ENCODE measurements around the gene LRRC61.
A peak's percentile ranks its signal among the peaks of the same experiment; 100 is the strongest.
"Not testable (repeated sequence)": the region's sequence is repeated elsewhere in the genome, so short reads cannot be mapped to it uniquely, and the experiment has no call there.

The LRRC61 gene

GRCh38 chr7:150373049-150373801 is 50.1 kb downstream of the LRRC61 start:
- no peak for DNase-seq

DNA sequence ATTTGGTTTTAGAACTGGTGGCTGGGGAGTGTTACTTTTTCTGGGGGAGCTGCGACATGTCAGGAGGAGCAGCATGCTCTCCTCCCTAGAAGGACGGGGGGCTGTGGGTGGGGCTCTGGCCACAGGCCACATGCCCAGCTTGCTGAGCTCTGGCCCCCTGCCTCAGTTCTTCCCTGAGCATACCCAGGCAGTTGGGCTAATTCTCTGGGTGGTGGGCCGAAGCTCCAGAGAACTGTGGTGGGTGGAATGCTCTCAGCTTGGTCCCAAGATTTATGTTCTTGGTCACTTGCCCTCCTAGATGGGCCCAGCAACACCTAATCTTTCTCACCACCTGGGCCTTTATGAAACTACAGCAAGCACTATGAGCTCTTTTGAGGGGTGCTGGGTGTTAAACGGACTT is 50.9 kb downstream of the LRRC61 start:
- DNase-seq = no peak

- no peak for DNase-seq
These were observed 51.3 kb downstream of the LRRC61 start for GRCh38 chr7:150374472-150374871.

- no peak for DNase-seq
These were observed 52.7 kb downstream of the LRRC61 start for GRCh38 chr7:150375662-150376521.

GRCh38 chr7:150376560-150376959 is 53.4 kb downstream of the LRRC61 start:
- DNase-seq = no peak

DNA sequence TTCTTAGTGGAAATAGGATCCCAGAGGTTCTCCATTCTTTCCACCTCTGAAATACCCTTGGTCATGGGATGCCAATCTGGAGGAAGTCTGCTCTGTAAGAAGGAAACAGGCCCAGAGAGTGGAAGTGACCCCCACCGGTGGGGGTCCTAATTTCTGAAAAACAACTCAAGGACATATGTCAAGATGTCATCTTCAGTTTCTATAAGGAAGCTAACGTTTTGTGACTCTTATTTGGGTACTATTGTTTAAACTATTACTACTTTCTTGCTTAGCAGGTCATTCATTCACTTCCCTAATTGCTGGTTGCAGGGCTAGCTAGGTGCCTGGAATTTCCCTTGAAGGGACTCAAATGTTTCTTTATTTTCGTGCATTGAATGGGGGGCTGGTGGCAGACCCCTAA is 54.0 kb downstream of the LRRC61 start:
- DNase-seq = no peak

- no peak for DNase-seq
These were observed 54.5 kb downstream of the LRRC61 start for GRCh38 chr7:150377635-150378034.

GRCh38 chr7:150378115-150378852 is 55.1 kb downstream of the LRRC61 start:
- peak; percentile 72 for DNase-seq

GRCh38 chr7:150378853-150379440 is 55.8 kb downstream of the LRRC61 start, which contains the start of gene ZNF775:
ZNF775 (plus strand) TSS chr7:150379330; CDS start chr7:150388471, 9,141 bp downstream.
- peak; percentile 88 for DNase-seq

DNA sequence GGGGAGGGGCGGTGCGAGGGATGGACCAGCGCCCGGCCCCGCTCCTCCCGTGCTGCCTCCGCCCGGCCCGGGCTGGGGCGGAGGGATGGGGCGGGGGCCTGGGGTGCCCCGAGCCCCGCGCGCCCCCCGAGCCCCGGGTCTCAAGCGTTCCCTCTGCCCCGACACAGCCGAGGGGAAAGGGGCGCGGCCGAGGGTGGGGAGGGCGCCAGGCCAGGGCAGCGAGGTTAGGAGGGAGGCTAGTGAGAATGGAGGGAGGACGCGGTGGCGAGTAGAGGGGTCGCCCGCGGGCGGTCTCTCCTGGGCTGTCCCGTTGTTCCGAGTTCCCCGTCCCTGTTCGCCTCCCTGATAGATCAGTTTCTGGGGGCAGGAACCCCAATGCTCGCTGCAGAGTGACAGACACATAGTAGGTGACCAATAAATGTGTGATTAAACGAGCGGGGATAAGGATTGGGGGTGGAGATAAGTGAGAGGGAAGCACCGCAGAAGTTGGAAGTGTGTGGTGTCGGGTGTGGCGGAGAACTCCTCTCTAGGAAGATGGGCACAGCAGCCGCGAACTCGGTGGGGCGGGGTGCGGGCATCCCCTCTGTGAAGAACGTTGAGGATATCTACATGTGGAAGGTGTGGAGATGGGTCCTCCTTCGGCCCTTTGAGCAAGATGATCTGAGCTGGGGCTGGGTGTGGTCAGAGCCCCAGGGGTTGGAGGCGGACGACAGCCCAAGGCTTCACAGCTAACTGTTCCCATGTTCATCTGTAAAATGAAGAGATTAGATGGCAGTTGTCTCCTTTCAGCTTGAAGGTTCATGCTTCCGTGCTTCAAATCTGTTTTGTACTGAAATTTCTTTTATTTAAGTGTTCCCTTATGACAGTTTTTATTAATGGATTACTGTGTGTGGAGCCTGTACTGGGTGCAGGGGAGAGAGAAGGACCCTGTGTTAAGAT is 56.6 kb downstream of the LRRC61 start:
- DNase-seq = no peak

DNA sequence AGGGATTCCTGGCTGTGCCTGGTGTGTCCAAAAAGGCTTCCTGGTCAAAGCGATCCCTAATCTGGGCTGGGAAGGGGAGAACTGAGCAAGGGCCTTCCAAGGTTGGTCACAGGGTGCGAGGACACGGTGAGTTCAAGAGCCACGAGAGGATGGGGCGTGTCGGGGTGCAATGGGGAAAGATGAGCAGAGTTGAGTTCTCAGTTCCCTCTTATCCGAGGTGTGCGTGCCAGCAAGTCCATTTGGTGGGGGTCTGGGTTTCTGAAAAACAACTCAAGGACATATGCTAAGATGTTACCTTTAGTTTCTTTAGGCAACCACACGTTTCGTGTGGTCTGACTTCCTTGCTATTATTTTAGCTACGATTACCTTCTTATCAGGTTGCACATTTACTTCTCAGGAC is 57.3 kb downstream of the LRRC61 start:
- no peak for DNase-seq

DNA sequence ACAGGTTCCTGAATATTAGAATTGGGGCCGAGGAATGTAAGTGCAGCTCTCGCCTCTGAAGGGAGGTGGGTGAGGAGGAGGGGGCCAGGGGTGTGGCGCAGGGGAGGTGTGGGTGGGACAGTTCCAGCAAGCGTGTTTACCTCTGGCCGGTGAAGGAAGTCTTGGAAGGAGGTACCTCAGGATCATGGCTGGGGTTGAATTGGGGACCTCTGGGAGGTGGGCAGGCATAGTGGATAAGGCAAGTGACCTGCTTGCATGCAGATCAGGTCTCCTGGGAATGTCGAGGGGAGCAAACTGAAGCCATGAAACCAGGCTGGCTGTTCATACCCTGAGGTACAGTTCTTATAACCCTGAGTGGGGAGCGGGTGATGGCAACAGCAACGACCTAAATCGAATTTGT is 57.9 kb downstream of the LRRC61 start:
- DNase-seq = no peak

GRCh38 chr7:150381785-150382122 is 58.6 kb downstream of the LRRC61 start:
- no peak for DNase-seq

DNA sequence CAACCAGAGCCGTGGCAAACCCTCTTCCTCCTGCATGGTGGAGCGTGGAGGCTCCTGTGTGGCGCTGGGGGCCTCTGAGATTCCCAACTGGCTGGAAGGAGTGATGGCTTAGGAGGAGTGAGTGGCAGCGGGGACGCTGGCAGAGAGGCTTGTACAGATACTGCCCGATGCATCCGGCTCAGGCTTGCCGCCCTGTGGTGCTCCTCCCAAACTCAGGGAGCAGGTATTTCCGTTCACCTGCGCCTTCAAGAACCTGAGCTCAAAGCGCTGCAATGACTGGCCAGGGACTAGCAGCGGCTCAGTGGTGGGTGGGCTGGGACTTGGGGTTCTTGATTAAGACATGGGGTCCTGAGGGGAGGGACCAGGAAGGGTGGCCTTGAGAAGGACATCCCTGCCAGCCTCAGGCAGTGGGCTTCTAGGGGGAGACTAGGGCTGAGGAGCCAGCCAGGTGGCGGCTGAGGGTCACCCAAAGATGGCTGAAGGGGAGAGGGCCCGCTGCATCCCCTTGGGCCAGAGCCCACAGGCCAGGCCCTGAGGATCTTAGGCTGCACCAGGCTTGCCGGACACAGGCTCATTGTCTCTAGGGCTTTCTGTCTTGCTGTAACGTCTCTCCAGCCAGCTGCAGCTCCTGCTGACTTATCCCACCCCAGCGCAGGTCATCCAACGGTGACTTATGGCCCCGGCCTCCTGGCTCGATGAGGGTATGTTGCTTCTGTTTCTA is 59.1 kb downstream of the LRRC61 start:
- no peak for DNase-seq

- no peak for DNase-seq
These were observed 59.7 kb downstream of the LRRC61 start for GRCh38 chr7:150382844-150383225.

- peak; percentile 95 for DNase-seq
These were observed 60.7 kb downstream of the LRRC61 start for GRCh38 chr7:150383710-150384397.

DNA sequence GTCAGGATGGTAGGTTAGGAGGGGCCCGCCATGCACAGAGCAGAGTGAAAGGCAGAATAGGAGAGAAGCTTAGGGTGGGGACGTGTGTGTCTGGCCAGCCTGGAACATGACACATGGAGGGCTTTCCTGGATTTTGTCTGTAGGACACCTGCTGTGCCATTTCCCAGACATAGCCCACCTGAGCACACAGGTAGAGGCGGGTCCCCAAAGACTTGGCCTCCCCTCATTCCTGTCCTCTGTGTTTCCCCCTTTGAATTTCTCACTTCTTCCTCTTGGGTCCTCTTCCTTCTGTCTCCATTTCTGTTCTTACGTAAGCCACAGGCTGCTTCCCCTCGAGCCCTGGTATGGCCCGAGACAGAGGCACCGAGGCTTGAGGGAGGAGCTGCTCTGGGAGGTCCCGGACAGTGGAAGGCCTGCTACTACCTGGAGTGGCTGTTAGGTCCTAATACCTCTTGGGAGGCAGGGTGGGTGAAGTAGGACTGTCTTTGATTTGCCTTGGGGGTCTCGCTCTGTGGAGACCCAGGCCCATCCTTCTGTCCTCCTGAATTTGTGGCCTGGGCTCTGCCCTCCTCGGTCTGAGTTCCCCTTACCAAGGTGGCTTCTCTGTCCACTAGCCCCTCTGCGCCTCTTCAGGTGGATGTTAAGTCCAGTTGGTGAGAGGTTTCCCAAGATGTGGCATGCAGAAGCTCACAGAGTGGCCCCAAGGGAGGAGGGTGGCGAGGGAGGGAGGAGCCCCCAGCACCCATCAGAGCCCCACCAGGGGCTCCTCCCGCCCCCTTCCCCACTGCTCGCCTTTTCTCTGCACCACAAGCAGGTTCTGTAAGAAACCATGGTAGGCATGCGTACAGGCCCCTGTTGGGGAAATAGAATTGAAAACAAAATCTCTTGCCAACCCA is 61.5 kb downstream of the LRRC61 start:
- no peak for DNase-seq

DNA sequence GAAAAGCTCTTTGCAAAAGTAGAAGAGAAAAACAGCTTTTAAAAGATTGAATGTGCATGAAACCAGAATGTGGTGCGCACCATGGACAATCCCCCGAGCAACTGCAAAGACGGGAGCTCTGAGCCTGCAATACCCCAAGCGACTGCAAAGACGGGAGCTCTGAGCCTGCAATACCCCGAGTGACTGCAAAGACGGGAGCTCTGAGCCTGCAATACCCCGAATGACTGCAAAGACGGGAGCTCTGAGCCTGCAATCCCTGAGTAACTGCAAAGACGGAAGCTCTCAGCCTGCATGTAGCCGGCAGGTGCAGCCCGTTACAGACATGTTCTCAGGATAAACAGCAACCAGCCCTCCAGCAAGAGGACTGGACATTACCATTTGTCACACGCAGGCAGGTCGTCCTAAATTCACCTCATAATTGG is 62.2 kb downstream of the LRRC61 start:
- DNase-seq = peak; percentile 23

- DNase-seq = not testable (repeated sequence)
These were observed 62.7 kb downstream of the LRRC61 start for GRCh38 chr7:150385884-150386283.

Data from NCI-H1417 treated with DMSO at 0.1 percent for 48 hours (cell line).